Fibroblast of mammary gland (primary cell): ENCODE data around the gene HES4.

ENCODE experiments used
- DNase-seq: peaks from one replicate; pipeline ENCODE4 v3.0.0-alpha.2; 2010; ENCODE audit warnings: low read depth
- H3K4me3 ChIP-seq: 2 replicates; pipeline ENCODE4 v1.5.1; 2011; ENCODE audit warnings: low read depth, mild to moderate bottlenecking, low read length, moderate library complexity; ENCODE audit not compliant: control insufficient read depth
- TF ChIP-seq, protein P1 (sequence below): conservative IDR thresholded peaks from 2 replicates; pipeline ENCODE4 v1.5.1; 2011; ENCODE audit warnings: low read depth, low read length, inconsistent platforms; ENCODE audit not compliant: control insufficient read depth, insufficient read depth

Gene HES4

DNA sequence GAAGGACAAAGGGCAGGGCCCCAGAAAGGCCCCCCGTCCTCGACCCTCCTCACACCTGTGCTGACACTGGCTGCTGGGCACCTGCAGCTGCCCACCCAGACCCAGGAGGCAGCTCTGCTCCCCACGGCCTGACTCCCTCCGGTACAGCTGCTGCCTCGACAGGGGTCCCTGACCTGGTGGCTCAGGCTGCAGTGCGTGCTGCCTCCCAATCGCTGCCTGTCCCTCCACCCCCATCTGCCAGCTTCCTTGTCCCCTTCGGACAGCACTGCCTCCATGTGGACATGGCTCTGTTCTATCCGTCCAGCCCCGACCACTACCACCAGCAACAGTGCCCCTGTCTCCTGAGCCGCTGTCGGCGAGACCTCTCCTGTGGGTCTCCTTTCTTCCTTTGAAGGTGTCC is 45.0 kb downstream of the HES4 start:
- TF ChIP-seq, protein P1, sequence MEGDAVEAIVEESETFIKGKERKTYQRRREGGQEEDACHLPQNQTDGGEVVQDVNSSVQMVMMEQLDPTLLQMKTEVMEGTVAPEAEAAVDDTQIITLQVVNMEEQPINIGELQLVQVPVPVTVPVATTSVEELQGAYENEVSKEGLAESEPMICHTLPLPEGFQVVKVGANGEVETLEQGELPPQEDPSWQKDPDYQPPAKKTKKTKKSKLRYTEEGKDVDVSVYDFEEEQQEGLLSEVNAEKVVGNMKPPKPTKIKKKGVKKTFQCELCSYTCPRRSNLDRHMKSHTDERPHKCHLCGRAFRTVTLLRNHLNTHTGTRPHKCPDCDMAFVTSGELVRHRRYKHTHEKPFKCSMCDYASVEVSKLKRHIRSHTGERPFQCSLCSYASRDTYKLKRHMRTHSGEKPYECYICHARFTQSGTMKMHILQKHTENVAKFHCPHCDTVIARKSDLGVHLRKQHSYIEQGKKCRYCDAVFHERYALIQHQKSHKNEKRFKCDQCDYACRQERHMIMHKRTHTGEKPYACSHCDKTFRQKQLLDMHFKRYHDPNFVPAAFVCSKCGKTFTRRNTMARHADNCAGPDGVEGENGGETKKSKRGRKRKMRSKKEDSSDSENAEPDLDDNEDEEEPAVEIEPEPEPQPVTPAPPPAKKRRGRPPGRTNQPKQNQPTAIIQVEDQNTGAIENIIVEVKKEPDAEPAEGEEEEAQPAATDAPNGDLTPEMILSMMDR: no peak
- H3K4me3 ChIP-seq: no peak overlapping the region
- DNase-seq: no peak

DNA sequence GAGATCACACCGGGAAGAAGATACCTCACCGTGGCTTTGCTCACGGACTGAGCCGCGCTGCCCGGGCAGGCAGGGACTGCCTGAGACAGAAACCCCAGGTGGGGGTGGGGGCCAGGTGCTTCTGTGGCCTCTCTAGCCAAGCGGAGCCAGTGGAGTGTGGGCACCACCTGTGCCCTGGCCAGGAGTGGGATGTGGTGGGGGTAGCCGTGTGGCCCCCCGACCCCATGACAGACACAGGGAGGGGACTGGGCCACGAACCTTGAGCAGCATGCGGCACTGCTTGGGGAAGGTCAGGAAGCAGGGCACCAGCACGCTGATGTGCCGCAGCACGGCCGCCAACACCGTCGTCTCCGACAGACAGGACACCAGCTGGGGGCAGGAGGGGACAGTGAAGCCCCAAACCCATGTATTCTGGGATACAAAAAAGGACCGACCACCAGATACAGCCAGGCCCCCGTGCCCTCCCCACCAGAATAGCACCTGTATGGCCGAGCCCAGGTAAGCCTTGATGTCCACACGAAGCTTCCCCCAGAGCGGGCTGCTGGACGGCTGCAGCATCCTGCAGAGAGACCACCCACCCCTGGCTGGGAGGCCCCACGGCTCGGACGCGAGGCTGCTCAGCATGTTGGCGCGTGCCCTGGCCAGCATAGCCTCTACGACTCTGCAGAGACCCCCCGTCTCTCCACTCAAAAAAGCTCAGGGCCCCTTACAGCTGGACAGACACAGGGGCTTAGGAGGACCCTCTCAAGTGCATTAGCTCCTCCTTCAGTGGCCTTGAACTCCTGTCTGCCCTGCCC is 46.2 kb downstream of the HES4 start:
- TF ChIP-seq, protein P1: no peak
- no peak for DNase-seq
- H3K4me3 ChIP-seq: no peak overlapping the region

GRCh38 chr1:952603-953002 is 47.3 kb downstream of the HES4 start:
- no peak overlapping the region for H3K4me3 ChIP-seq
- TF ChIP-seq, protein P1: no peak
- DNase-seq: no peak

- DNase-seq: no peak
- TF ChIP-seq, protein P1: no peak
- H3K4me3 ChIP-seq: no peak overlapping the region
These were observed 47.7 kb downstream of the HES4 start for GRCh38 chr1:952201-952600.

DNA sequence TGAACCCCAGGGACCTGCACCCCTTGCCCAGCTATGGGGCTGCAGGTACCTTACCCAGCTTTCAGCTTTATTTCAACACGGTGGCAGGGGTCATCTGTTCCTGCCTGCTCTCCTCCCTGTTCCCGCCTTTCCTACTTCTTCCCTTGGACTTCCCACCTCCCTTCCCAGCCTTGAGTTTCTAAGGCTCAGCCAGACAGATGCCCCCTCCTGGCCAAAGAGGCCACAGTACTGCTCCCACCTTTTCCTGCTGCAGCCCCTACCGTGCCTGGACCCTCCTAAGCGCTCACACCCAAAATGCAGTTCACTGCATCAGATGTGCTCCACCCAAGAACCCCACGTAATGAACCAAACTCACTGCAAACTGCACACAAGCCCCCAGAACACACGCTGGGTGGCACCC is 48.5 kb downstream of the HES4 start:
- DNase-seq: peak; percentile 33
- TF ChIP-seq, protein P1: peak; percentile 38
- no peak overlapping the region for H3K4me3 ChIP-seq

DNA sequence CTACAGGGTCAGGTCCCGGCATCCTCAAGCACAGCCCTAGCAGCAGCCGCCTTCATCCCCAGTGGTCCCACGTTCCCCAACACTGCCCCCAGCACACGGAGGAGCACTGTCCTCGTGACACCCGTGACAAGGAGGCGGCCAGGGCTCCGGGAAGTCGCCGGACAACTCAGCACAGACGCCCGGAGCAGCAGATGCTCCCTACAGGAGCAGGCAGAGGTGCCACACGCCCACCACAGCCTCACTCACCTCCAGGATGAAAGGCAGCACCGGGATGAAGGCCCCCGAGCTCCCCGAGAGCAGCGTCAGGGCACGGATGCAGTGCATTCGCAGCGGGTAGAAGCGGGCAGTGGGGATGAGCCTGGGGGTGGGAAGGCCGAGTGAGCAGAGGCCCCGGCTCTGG is 49.0 kb downstream of the HES4 start:
- DNase-seq: no peak
- H3K4me3 ChIP-seq: no peak overlapping the region
- TF ChIP-seq, protein P1: no peak
